Osteocyte (in vitro differentiated cells): Measurements from ENCODE around the gene TRPC4AP. TPM values are rescaled to one million over a fixed set of nuclear protein-coding genes. Genes with fewer than 3 reads are reported as not detected.

Experiments used
- DNase-seq: peaks from one replicate; pipeline ENCODE4 v3.0.0; 2021; ENCODE audit warnings: mixed read lengths; ENCODE audit not compliant: unreplicated experiment; ENCODE audit errors: extremely low spot score
- H3K27ac Mint-ChIP-seq: one replicate; pipeline ENCODE4 v1.8.0; 2021; ENCODE audit warnings: mild to moderate bottlenecking, mixed read lengths; ENCODE audit not compliant: unreplicated experiment
- H3K27me3 Mint-ChIP-seq: one replicate; pipeline ENCODE4 v1.8.0; 2021; ENCODE audit warnings: mixed read lengths; ENCODE audit not compliant: unreplicated experiment
- H3K36me3 Mint-ChIP-seq: one replicate; pipeline ENCODE4 v1.8.0; 2021; ENCODE audit warnings: mixed read lengths; ENCODE audit not compliant: unreplicated experiment
- H3K4me1 Mint-ChIP-seq: one replicate; pipeline ENCODE4 v1.8.0; 2021; ENCODE audit warnings: mixed read lengths; ENCODE audit not compliant: unreplicated experiment
- H3K4me3 Mint-ChIP-seq: one replicate; pipeline ENCODE4 v1.8.0; 2021; ENCODE audit warnings: mild to moderate bottlenecking, moderate library complexity, mixed read lengths; ENCODE audit not compliant: unreplicated experiment
- H3K9me3 Mint-ChIP-seq: one replicate; pipeline ENCODE4 v1.8.0; 2021; ENCODE audit warnings: mixed read lengths; ENCODE audit not compliant: unreplicated experiment
- CTCF ChIP-seq: fragments of 200-600 bp; sonication (generic); IDR thresholded peaks from 2 replicates; pipeline ENCODE4 v1.5.0; 2021; ENCODE audit warnings: antibody characterized with exemption, mild to moderate bottlenecking, moderate library complexity
- total RNA-seq: library from RNA; stranded (reverse); gene quantifications from 2 replicates; pipeline ENCODE4 v1.2.1, GENCODE V29; 2021

Gene TRPC4AP
- total RNA-seq, 1 donor from 2014 or later = 83.0 TPM

DNA sequence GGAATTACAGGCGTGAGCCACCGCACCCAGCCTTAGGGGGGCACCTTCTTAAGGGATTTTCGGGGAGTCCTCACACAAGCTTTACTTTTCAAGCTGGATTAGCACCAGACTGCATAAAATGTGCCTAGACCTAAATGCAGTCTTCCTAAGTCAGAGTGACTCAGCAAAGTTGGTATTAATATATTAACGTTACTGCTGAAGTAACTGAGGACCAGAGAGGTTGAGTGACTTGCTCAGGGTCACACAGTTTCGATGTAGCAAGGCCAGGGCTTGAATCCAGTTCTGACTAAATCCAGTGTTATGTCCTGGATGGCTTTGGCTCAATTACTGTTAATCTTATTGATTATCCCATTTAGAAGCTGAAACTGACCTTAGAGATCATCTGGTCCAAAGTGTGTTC is 41.1 kb upstream of the TRPC4AP start:
- H3K36me3 Mint-ChIP-seq = peaks cover 36% of the 10 kb centered on the region
- no peak for DNase-seq
- H3K4me1 Mint-ChIP-seq = peaks cover 2% of the 10 kb centered on the region
- H3K9me3 Mint-ChIP-seq = no peaks in the 10 kb centered on the region
- no peak overlapping the region for H3K4me3 Mint-ChIP-seq
- no peaks in the 10 kb centered on the region for H3K27me3 Mint-ChIP-seq
- no peak overlapping the region for H3K27ac Mint-ChIP-seq
- no peak for TF ChIP-seq CTCF

- no peak for TF ChIP-seq CTCF
- Mint-ChIP-seq H3K9me3 (no peaks in the 10 kb centered on the region), H3K4me1 (peaks cover 2% of the 10 kb centered on the region), H3K27ac (no peak overlapping the region), H3K4me3 (no peak overlapping the region), H3K36me3 (peaks cover 36% of the 10 kb centered on the region), H3K27me3 (no peaks in the 10 kb centered on the region)
- no peak for DNase-seq
Measured at GRCh38 chr20:35133031-35133430, 40.4 kb upstream of the TRPC4AP start.

GRCh38 chr20:35131934-35132333 is 39.3 kb upstream of the TRPC4AP start:
- TF ChIP-seq CTCF = no peak
- Mint-ChIP-seq H3K27ac (no peak overlapping the region), H3K36me3 (peaks cover 36% of the 10 kb centered on the region), H3K9me3 (no peaks in the 10 kb centered on the region), H3K4me1 (peaks cover 2% of the 10 kb centered on the region), H3K27me3 (no peaks in the 10 kb centered on the region), H3K4me3 (no peak overlapping the region)
- DNase-seq = no peak

GRCh38 chr20:35129647-35130069 is 37.1 kb upstream of the TRPC4AP start:
- Mint-ChIP-seq H3K9me3 (no peaks in the 10 kb centered on the region), H3K27ac (no peak overlapping the region), H3K4me3 (no peak overlapping the region), H3K27me3 (no peaks in the 10 kb centered on the region), H3K36me3 (peaks cover 38% of the 10 kb centered on the region), H3K4me1 (peaks cover 2% of the 10 kb centered on the region)
- no peak for DNase-seq
- TF ChIP-seq CTCF = no peak

DNA sequence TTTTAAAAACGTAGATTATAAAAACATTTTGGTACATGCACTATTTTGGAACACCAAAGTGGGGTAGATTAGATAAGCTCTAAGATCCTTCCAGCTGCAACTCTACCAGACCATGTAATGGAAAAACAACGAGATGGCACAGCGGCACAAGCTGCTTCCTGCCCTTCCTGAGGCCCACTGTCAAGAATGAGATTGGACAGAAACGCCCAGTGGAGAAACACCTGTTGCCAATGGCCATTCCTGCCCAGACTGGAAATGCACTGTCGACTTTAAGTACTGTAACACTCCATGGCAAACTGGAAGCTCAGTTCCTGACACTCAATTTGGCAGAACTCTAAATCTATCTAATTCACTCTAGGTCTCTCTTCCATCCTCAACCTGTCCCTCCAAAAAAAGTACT is 33.1 kb upstream of the TRPC4AP start:
- H3K9me3 Mint-ChIP-seq = no peaks in the 10 kb centered on the region
- H3K4me3 Mint-ChIP-seq = no peak overlapping the region
- TF ChIP-seq CTCF = no peak
- no peak overlapping the region for H3K27ac Mint-ChIP-seq
- DNase-seq = no peak
- H3K4me1 Mint-ChIP-seq = peaks cover 2% of the 10 kb centered on the region
- peaks cover 40% of the 10 kb centered on the region for H3K36me3 Mint-ChIP-seq
- no peaks in the 10 kb centered on the region for H3K27me3 Mint-ChIP-seq
